Stimulated activated CD4-positive, alpha-beta T cell treated with anti-CD3 and anti-CD28 coated beads, Interleukin-15, amount 100 ng/mL, for 1 hour (primary cell): ENCODE data around the gene RASGEF1C.

ENCODE experiments used
- DNase-seq, 2 donors: peaks; one replicate each; pipeline ENCODE4 v3.0.0-alpha.2; 2020; ENCODE audit warnings: low read depth in 1 of 2, low spot score in 1 of 2

Gene RASGEF1C

GRCh38 chr5:180059326-180059725 is 149.7 kb downstream of the RASGEF1C start:
- no peak for DNase-seq

DNA sequence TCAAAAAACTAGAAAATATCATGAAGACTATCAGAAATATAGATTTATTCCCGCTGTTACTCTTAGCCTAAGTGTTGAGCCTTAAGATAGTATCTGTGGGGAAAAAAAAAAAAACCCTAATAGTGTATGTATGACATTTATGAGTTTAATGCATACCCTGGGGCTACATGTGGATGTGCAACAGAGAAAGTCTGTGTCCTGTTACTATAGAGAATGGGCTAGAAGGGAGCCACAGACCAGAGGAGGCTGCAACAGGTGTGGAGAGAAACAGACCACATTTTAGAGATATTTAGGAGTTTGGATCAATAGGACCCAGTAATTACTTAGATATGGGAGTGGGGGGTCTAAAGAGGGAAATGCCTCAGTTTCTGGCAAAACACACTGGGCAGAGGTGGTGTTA is 152.9 kb downstream of the RASGEF1C start:
- DNase-seq: no peak

DNA sequence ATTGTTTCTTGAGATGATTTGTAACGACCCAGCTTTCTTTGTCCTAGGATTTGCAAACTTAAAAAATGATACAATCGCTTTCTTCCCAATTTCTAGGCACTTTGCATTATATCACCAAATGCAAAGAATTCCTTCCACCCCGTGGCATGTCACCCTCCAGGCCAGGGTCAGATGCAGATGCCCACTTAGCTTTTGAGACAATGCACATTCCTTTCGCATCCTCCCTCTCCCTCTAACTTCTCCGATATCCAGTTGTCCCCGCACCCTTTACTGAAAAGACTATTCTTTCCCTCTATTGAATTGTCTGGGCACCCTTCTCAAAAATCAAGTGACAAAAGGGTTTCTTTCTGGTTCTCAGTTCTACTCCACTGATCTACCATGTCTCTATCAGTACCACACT is 154.8 kb downstream of the RASGEF1C start:
- DNase-seq: no peak

GRCh38 chr5:180053061-180053602 is 155.9 kb downstream of the RASGEF1C start:
- no peak for DNase-seq

- DNase-seq: no peak
These were observed 156.7 kb downstream of the RASGEF1C start for GRCh38 chr5:180052211-180052818.
